ENCODE data around the gene HEATR9.

Gene HEATR9

DNA sequence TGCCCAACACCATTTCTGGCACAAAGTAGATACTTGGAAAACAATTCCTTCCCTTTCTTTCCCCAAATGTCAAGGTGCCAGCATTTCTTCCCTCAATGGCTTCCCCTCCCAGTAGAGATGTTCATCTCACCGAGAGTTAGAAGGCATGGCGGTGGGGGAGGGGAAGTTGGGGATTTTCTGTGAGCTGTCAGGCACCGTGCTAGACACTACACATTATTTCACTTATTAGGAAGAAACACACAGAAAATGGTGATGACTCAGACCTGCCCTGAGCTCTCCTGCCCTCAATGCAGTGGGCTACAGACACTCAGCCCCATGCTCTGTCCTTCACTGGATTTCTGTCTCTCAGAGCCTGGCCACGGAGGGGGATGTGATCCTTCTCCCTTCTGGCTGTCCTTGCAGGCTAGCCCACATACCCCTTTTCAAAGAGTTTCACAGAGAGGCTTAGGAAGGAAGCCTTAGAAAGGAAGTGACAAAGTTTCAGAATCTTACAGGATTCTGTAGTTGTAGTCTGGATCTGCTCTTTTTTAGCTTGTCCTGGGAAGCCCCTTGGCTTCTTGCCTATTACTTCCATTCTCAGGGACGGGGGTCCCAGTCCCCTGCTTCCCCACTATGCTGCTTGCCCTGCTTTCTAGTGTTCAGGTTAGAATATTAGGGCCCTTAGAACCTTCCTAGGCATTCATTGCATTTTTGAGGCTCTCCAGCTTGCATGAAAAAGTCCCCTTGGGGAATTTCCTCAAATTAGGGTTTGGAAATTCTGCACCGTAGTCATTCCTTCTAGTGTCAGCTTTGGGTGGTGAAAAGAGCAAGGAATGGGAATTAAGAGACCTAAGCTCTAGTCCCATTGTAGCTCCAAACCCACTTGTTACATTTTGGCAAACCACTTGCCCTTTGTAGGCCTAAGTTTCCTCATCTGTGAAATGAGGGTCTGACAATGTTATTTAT is 23.7 kb upstream of the HEATR9 start:
- no peak for ATAC-seq (ENCODE audit: insufficient read depth, low read depth)

DNA sequence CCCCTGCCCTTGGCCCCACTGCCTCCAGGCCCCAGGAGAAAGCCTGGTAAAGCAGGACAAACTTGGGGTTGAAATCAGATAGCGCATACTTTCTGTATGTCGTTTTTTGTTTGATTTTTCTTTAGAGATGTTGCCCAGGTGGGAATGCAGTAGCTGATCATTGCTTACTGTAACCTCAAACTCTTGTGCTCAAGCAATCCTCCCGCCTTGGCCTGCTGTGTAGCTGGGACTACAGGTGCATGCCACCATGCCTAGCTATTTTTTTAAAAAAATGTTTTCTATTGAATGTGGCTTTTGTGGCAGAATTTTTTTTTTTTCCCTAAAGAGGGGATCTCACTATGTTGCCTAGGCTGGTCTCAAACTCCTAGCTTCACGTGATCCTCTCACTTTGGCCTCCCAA is 22.6 kb upstream of the HEATR9 start:
- Histone ChIP-seq H3K4me3 (ENCODE audit: low read depth in 1 of 2, low read length in 2 of 2) (no peak overlapping the region), H3K9ac (ENCODE audit: low read depth, low read length) (no peak overlapping the region), H3K36me3 (ENCODE audit: insufficient read depth, low read length) (no peaks in the 10 kb centered on the region), H3K4me2 (ENCODE audit: insufficient read depth, low read length) (no peak overlapping the region), H3K27me3 (ENCODE audit: insufficient read depth, low read length, poor library complexity) (no peaks in the 10 kb centered on the region), H3K27ac (ENCODE audit: low read length) (peak overlapping the region; percentile 41), H3K79me2 (ENCODE audit: insufficient read depth, low read length) (no peaks in the 10 kb centered on the region), H4K20me1 (ENCODE audit: insufficient read depth, low read length) (no peaks in the 10 kb centered on the region), H3K9me3 (ENCODE audit: insufficient read depth, low read length, severe bottlenecking) (no peaks in the 10 kb centered on the region), H2AFZ (ENCODE audit: low read depth, low read length) (no peak overlapping the region), H3K4me1 (ENCODE audit: insufficient read depth, low read length) (peaks cover 15% of the 10 kb centered on the region)
- no peak for TF ChIP-seq EZH2 (IDR thresholded peaks at IDR 0.05; ENCODE audit: borderline replicate concordance, low read depth, low read length, severe bottlenecking)
- TF ChIP-seq, protein P1, sequence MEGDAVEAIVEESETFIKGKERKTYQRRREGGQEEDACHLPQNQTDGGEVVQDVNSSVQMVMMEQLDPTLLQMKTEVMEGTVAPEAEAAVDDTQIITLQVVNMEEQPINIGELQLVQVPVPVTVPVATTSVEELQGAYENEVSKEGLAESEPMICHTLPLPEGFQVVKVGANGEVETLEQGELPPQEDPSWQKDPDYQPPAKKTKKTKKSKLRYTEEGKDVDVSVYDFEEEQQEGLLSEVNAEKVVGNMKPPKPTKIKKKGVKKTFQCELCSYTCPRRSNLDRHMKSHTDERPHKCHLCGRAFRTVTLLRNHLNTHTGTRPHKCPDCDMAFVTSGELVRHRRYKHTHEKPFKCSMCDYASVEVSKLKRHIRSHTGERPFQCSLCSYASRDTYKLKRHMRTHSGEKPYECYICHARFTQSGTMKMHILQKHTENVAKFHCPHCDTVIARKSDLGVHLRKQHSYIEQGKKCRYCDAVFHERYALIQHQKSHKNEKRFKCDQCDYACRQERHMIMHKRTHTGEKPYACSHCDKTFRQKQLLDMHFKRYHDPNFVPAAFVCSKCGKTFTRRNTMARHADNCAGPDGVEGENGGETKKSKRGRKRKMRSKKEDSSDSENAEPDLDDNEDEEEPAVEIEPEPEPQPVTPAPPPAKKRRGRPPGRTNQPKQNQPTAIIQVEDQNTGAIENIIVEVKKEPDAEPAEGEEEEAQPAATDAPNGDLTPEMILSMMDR (IDR thresholded peaks at IDR 0.05; ENCODE audit: borderline replicate concordance, extremely low read depth, low read length, poor library complexity, severe bottlenecking), result no peak
- DNase-seq (peak; percentile 55), ATAC-seq (ENCODE audit: insufficient read depth, low read depth) (peak; percentile 75)

More for the DNA sequence above, 23.7 kb upstream of the HEATR9 start:
- Histone ChIP-seq H4K20me1 (ENCODE audit: insufficient read depth, low read length) (no peaks in the 10 kb centered on the region), H3K36me3 (ENCODE audit: insufficient read depth, low read length) (no peaks in the 10 kb centered on the region), H3K79me2 (ENCODE audit: insufficient read depth, low read length) (no peaks in the 10 kb centered on the region), H3K27me3 (ENCODE audit: insufficient read depth, low read length, poor library complexity) (no peaks in the 10 kb centered on the region), H3K4me2 (ENCODE audit: insufficient read depth, low read length) (no peak overlapping the region), H2AFZ (ENCODE audit: low read depth, low read length) (no peak overlapping the region), H3K27ac (ENCODE audit: low read length) (no peak overlapping the region), H3K9me3 (ENCODE audit: insufficient read depth, low read length, severe bottlenecking) (no peaks in the 10 kb centered on the region), H3K4me1 (ENCODE audit: insufficient read depth, low read length) (peaks cover 15% of the 10 kb centered on the region), H3K4me3 (ENCODE audit: low read depth in 1 of 2, low read length in 2 of 2) (no peak overlapping the region), H3K9ac (ENCODE audit: low read depth, low read length) (no peak overlapping the region)
- DNase-seq, result no peak
- no peak for TF ChIP-seq EZH2 (IDR thresholded peaks at IDR 0.05; ENCODE audit: borderline replicate concordance, low read depth, low read length, severe bottlenecking)
- TF ChIP-seq, protein P1 (IDR thresholded peaks at IDR 0.05; ENCODE audit: borderline replicate concordance, extremely low read depth, low read length, poor library complexity, severe bottlenecking), result no peak

DNA sequence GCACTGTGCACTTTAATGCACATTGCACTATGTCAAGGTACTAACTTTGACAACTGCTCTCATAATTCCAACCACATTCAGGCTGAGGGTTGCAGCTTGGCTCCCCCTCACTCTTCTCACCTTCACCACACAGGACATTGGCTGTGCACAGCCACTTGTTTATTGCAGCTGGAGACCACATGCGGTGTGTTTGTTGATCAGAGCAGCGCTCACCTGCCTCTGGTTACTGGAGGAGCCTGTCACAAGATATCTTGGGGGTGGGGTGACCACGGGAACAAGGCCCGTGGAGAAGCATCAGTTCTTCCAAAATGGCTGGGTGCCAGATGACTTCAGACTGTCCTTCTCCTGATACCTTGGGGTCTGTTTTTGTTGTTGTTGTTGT is 22.1 kb upstream of the HEATR9 start:
- H3K9me3 ChIP-seq (ENCODE audit: insufficient read depth, low read length, severe bottlenecking), result no peaks in the 10 kb centered on the region
- no peak overlapping the region for H3K4me2 ChIP-seq (ENCODE audit: insufficient read depth, low read length)
- no peak overlapping the region for H3K9ac ChIP-seq (ENCODE audit: low read depth, low read length)
- H4K20me1 ChIP-seq (ENCODE audit: insufficient read depth, low read length), result no peaks in the 10 kb centered on the region
- H3K27me3 ChIP-seq (ENCODE audit: insufficient read depth, low read length, poor library complexity), result no peaks in the 10 kb centered on the region
- H3K36me3 ChIP-seq (ENCODE audit: insufficient read depth, low read length), result no peaks in the 10 kb centered on the region
- H3K4me3 ChIP-seq (ENCODE audit: low read depth in 1 of 2, low read length in 2 of 2), result no peak overlapping the region
- ATAC-seq (ENCODE audit: insufficient read depth, low read depth) (peak; percentile 75), DNase-seq (peak; percentile 55)
- TF ChIP-seq EZH2 (IDR thresholded peaks at IDR 0.05; ENCODE audit: borderline replicate concordance, low read depth, low read length, severe bottlenecking), result no peak
- TF ChIP-seq, protein P1 (IDR thresholded peaks at IDR 0.05; ENCODE audit: borderline replicate concordance, extremely low read depth, low read length, poor library complexity, severe bottlenecking), result no peak
- no peak overlapping the region for H2AFZ ChIP-seq (ENCODE audit: low read depth, low read length)
- H3K79me2 ChIP-seq (ENCODE audit: insufficient read depth, low read length), result no peaks in the 10 kb centered on the region
- H3K4me1 ChIP-seq (ENCODE audit: insufficient read depth, low read length), result peaks cover 15% of the 10 kb centered on the region
- peak overlapping the region; percentile 41 for H3K27ac ChIP-seq (ENCODE audit: low read length)

Measured in DND-41 (cell line).